Stimulated activated naive CD4-positive, alpha-beta T cell treated with Interleukin-2 at 50 U/mL for 16 hours (primary cell): Measurements from ENCODE around the gene LCNL1.
"Not testable (repeated sequence)": the region's sequence is repeated elsewhere in the genome, so short reads cannot be mapped to it uniquely, and the experiment has no call there.

ENCODE experiments used
- DNase-seq: peaks from one replicate; lab custom pipeline; 2025; lab: John Stamatoyannopoulos, UW

LCNL1 gene

DNA sequence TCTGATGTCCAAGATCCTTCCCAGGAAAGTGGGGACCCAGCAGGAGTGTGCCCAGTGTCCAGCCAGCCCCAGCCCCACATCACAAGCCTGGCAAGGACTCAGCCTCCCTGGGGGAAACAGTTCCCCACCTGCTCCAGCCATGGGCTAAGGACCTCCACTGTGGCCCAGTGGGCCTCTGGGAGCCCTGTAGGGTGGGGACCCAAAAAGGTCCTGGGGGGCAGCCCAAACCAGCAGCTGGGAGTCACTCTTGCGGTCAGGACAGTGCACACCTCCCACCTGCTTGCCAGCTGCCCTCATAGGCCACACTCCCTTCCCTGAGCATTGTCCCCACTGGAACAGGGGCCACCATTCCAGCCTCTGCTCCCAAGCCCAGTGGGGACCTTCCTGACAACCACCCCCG is 43.6 kb downstream of the LCNL1 start:
- no peak for DNase-seq

GRCh38 chr9:137026828-137027227 is 44.0 kb downstream of the LCNL1 start:
- no peak for DNase-seq

DNA sequence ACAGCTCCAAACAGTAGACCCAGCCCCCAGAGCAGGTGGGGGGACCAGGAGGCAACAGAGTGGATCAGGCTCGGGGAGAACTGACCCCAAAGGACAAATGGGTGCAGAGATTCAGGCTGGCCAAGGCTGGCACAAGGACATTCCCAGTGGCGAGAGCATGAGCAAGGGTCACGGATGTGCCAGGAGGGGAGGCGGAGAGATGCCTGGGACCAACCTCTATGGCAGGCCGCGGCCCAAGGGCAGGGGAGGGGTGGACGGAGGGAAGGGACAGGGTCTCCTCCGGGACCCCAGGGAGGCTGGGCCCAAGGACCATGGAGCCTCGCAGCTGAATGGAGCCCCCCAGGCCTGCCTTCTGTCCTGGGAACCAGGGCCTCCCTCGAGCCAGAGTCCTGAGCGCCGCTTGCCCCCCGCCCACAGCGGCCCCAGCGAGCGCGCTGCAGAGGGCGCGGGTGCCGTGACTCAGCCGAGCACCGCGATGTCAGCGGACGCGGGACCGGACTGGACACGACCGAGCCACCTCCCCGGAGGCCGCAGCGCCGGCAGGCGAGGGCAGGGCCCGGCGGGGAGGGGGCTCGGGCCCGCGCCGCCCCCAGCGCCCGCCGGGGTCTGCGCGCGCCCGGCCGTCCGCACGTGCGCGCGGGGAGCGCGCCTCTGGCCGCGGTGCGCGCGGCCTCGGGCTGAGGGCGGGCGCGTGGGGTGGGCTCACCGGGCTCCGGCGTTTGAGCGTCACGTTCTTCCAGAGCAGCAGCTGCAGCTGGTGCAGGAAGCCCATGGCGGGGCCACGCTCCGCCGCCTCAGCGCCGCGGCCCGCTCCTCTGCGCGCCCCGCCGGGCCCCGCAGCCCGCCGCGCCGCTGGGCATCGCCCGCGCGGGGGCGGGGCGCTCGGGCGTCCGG is 44.8 kb downstream of the LCNL1 start, which contains the start of gene ABCA2:
Gene ABCA2, minus strand, starts transcription at position 869 of the 894 bp plus-strand sequence. Its CDS starts 97 bp downstream, at position 772.
- DNase-seq = no peak

DNA sequence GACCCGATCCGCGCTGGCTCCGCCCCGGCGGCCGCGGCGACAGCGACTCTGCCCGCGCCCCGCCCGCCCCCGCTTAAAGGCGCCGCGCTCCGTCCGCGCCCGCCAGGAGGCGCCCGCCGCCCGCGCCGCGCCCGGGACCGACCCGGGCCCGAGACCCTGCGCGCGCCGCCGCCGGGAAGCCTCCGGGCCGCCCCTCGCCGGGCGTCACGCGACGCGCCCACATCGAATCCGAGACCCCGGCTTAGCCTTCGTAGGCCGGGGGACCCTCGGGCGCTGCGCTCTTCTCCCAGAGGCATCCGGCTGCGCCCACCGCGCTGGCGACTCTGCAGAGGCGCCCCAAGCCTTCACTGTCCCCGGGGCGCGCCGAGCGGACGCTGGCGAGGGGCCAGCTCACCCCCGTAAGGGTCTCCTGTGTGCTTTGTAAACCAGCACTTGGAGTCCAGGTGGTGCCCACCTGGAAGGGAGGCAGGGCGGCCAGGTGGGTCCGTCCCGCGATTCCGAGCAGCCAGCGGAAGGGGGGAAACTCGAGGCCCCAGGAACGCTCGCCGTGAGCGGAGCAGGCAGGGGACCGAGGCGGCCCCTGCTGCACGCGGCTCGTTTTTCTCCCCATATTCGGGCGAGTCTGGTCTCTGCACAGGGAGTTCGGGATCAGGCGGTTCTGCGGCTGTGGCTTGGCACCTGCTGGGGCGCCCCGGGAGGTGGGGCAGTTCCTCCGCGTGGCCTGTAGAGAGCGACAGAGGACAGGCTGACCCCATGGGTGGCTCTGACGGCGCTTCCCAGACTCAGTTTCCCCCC is 45.7 kb downstream of the LCNL1 start:
- peak; percentile 59 for DNase-seq

DNA sequence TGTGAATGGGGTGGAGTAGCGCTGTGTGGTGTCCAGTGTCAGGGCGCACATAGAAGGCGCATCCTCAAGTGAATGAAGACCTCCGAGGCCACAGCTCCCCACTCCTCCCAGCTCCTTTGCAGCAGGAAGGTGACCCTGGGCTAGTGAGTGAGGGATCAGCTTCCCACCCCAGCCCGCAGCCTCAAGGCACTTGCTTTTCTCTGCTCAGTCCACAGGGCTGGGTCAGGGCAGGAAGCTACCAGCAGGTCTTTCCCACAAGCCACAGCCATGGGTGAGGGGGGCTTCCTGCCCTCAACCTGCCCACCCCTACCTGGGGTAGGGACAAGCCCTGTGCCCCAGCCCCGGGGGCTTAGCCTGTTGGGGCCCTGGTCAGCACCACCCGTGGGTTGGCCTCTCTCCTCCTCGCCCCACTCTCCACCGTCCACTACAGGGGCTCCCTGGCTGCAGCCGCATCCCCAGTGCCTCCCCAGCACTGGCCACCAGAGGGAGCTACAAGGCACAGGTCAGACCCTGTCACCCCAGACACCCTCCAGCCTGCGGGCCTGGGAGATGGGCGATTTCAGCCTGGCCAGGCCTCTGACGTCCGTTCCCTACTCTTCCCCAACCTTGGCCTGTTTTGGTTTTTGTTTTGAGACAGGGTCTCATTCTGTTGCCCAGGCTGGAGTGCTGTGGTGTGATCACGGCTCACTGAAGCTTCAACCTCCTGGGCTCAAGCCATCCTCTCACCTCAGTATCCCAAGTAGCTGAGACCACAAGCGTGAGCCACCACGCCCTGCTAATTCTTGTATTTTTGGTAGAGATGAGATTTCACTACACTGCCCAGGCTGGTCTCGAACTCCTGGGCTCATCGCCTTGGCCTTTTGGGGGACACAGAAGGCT is 46.5 kb downstream of the LCNL1 start:
- peak; percentile 66 for DNase-seq

- DNase-seq = no peak
These were observed 47.2 kb downstream of the LCNL1 start for GRCh38 chr9:137030006-137030405.

- peak; percentile 71 for DNase-seq
These were observed 48.0 kb downstream of the LCNL1 start for GRCh38 chr9:137030538-137031527.

DNA sequence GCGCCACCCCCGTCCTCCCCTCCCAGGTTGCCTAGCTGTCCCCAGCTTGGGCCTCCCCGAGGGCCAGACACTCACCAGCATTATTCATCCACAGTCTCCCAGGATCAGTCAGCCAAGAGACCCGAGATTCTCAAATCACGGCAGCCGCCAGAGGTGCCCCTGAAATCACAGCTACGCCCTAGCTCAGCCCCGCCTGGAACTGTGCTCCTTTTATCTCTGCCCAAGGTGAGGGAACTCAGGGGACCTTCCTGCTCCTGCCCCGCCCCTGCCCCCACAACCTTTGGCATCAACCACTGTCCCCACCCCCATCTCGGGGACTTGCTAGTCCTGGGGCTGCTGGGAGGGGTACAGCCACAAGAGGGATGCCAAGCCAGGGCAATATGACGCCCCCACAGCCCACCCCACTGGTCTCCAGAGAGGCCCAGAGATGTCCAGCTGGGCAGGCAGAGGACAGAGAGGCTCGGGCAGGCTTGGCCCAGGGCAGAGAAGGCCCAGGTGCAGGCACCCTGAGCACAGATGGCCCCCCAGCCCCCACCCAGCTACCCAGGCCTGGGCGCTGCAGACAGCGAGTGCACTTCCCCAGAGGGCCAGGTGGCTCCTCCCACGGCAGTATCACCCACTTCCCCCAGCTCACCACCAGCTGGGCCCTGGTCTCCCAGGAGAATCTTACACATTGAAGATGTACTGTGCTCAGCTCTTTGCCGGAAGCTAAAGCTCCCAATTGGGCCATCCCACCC is 49.3 kb downstream of the LCNL1 start, which contains the start of gene FUT7:
Gene FUT7, minus strand, starts transcription at position 185 of the 737 bp plus-strand sequence. Its CDS starts 97 bp downstream, at position 88.
- DNase-seq = peak; percentile 50

DNA sequence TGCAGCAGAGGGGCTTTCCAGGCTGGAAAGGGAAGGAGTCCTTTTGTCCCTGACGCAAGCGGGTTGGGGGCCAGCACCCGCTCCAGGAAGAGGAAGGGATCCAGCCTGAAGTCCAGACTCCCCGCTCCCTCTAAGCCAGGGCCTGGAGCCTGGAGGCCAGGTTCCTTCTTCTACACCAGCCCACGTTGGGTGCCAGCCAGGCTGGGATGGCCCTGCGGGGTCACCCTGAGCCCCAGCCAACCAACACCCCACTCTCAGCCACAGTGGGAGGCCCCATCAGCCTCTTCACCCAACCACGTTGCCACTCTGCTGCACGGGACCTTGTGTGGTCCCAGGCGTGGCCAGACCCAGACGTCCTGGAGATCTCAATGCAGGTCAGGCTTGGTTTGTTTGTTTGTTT is 50.1 kb downstream of the LCNL1 start:
- DNase-seq = no peak

DNA sequence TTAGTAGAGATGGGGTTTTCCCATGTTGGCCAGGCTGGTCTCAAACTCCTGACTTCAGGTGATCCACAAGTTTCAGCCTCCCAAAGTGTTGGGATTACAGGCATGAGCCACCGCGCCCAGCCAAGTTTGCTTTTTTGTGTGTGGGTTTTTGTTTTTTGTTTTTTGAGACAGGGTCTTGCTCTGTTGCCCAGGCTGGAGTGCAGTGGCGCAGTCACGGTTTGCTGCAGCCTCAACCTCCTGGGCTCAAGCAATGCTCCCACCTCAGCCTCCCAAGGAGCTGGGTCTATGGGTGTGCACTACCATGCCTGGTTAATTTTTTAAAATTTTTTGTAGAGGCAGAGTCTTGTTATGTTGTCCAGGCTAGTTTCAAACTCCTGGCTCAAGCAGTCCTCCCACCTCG is 50.7 kb downstream of the LCNL1 start:
- DNase-seq = not testable (repeated sequence)

DNA sequence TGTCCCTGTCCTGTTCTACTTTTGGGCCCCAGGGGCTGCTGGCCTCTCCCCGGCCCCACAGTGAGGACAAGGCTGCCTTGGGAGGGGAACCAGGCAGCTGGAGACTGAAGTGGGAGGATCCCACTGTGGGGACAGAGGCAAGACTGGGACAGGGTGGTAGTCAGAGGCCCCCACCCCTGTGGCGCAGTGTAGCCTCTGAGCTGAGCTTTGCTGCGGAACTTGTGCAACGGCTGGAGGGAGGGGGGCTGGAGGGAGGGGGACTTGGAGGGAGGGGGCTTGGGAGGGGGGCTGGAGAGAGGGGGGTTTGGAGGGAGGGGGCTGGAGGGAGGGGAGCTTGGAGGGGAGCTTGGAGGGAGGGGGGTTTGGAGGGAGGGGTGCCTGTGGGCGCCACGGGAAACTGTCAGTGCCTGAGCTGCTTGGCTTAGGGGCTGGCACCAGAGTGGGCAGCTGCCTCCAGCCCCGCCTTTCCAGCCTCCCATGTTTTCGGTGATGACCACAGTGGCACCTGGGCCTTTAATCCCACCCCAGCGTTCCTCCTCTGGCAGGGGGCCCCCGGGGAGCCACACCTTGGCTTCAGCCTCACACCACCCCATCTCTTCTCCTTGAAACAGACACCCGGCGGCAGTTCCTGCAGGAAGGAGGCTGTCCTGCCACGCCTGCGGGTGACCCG is 51.4 kb downstream of the LCNL1 start:
- DNase-seq = no peak

DNA sequence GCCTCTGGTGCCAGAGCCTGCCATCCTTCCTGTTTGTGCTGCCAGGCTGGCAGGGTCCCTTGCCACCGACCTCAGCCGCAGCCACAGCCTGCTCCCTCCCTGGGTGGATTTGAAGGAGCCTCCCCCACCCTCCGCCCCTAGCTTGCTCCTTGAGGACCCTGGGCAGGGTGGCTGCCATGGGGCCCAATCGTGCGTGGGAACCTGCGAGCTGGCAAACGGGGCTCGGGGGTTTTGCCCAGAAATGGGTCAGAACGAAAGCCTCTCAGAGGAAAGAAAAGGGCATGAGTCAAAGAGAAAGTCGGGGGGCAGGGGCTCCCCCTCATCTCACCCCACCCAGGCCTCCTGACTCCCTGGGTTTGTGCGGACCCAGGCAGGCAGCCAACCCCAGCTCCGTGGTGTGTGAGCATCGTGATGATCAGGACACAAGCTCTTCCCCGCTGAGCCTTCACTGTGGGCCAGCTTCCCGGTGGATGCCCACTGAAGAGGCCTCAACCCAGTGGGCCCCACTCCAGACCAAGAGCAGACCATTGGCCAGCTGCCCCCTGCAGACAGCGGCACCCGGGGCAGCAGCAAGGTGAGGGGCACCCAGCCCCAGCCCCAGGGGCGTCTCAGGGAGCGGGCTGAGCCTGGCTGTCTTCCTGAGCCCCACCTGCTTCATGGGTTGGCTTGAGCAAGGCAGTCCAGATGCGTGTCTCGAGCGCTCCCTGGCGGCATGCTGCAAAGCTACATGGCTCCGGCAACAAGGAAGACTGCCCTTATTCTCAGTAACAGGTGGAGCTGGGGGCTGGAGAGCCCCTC is 52.1 kb downstream of the LCNL1 start:
- DNase-seq = peak; percentile 83
